WTC11 (cell line): ENCODE results near the gene STX4. TPM values are rescaled to one million over a fixed set of nuclear protein-coding genes. Genes with fewer than 3 reads are reported as not detected.

Source experiments
- ATAC-seq: fragments of 200-7000 bp; cut with Tn5 transposase; 2 replicates; pipeline ENCODE4 v1.10.0; 2021; ENCODE audit warnings: mild to moderate bottlenecking, moderate library complexity
- CTCF ChIA-PET: fragments of 300-600 bp; sonication (Branson Sonifier 250); formaldehyde crosslinking; loops from one replicate; lab custom pipeline; 2021; ENCODE audit warnings: antibody characterized with exemption; lab: Charles Lee
- POLR2A ChIA-PET: fragments of 350-600 bp; sonication (Branson Sonifier 250); formaldehyde crosslinking; loops from one replicate; lab custom pipeline; 2021; ENCODE audit warnings: antibody characterized with exemption; lab: Charles Lee
- DNase-seq: peaks from one replicate; pipeline ENCODE4 v3.0.0; 2021; ENCODE audit warnings: low spot score
- H3K27ac Mint-ChIP-seq: 2 replicates; pipeline ENCODE4 v1.8.0; 2021; ENCODE audit warnings: mixed read lengths
- H3K27me3 Mint-ChIP-seq: 2 replicates; pipeline ENCODE4 v1.8.0; 2021; ENCODE audit warnings: low read depth, mild to moderate bottlenecking, moderate library complexity, mixed read lengths
- H3K36me3 Mint-ChIP-seq: 2 replicates; pipeline ENCODE4 v1.8.0; 2021; ENCODE audit warnings: mixed read lengths
- H3K4me1 Mint-ChIP-seq: 2 replicates; pipeline ENCODE4 v1.8.0; 2022; ENCODE audit warnings: mixed read lengths
- H3K4me3 Mint-ChIP-seq: 2 replicates; pipeline ENCODE4 v1.8.0; 2021; ENCODE audit warnings: mild to moderate bottlenecking, moderate library complexity, mixed read lengths
- H3K9me3 Mint-ChIP-seq: 2 replicates; pipeline ENCODE4 v1.8.0; 2021; ENCODE audit warnings: mixed read lengths
- AR ChIP-seq: fragments of 250-450 bp; sonication (Bioruptor Pico); IDR thresholded peaks from 2 replicates; pipeline ENCODE4 v1.9.0; 2021; ENCODE audit warnings: mild to moderate bottlenecking
- FOXJ3 ChIP-seq: sonication (generic); formaldehyde crosslinking; IDR thresholded peaks from 2 replicates; pipeline ENCODE4 v1.9.0; 2021; ENCODE audit warnings: missing genetic modification reagents, mild to moderate bottlenecking, borderline replicate concordance
- GRHL2 ChIP-seq: fragments of 250-450 bp; sonication (Bioruptor Pico); IDR thresholded peaks from 2 replicates; pipeline ENCODE4 v1.8.0; 2022; ENCODE audit warnings: mild to moderate bottlenecking, moderate library complexity; ENCODE audit not compliant: insufficient replicate concordance, severe bottlenecking
- JAZF1 ChIP-seq: fragments of 250-450 bp; sonication (Bioruptor Pico); IDR thresholded peaks from 2 replicates; pipeline ENCODE4 v1.9.0; 2021; ENCODE audit warnings: moderate library complexity, mild to moderate bottlenecking, inconsistent platforms
- KAT7 ChIP-seq: sonication (generic); formaldehyde crosslinking; IDR thresholded peaks from 2 replicates; pipeline ENCODE4 v1.8.1; 2023; ENCODE audit warnings: missing genetic modification reagents, mild to moderate bottlenecking, borderline replicate concordance
- MLX ChIP-seq: sonication (generic); formaldehyde crosslinking; IDR thresholded peaks from 2 replicates; pipeline ENCODE4 v1.8.1; 2023; ENCODE audit warnings: mild to moderate bottlenecking, missing genetic modification reagents, moderate library complexity
- PREB ChIP-seq: sonication (generic); formaldehyde crosslinking; IDR thresholded peaks from 2 replicates; pipeline ENCODE4 v1.8.1; 2022; ENCODE audit warnings: mild to moderate bottlenecking, missing genetic modification reagents, moderate library complexity, borderline replicate concordance
- PRRX2 ChIP-seq: fragments of 250-450 bp; sonication (Bioruptor Pico); IDR thresholded peaks from 2 replicates; pipeline ENCODE4 v1.8.0; 2021; ENCODE audit warnings: mild to moderate bottlenecking
- ZBTB43 ChIP-seq: sonication (generic); formaldehyde crosslinking; IDR thresholded peaks from 2 replicates; pipeline ENCODE4 v1.8.1; 2023; ENCODE audit warnings: mild to moderate bottlenecking, missing genetic modification reagents
- ZNF671 ChIP-seq: fragments of 250-450 bp; sonication (Bioruptor Pico); IDR thresholded peaks from 2 replicates; pipeline ENCODE4 v1.8.0; 2021; ENCODE audit warnings: mild to moderate bottlenecking
- total RNA-seq: library from RNA; stranded (reverse); gene quantifications from 3 replicates; pipeline ENCODE4 v1.2.3, GENCODE V29; 2021

Gene STX4
- total RNA-seq, 1 experiment from 2014 or later = 38.4 TPM

GRCh38 chr16:30998852-30999761 lies 34.3 kb upstream of the STX4 start (continued):
- TF ChIP-seq JAZF1 (CRISPR knock-in tag) (no peak), PRRX2 (no peak)

- POLR2A ChIA-PET = no interaction called here
- Mint-ChIP-seq H3K27me3 (peaks cover 7% of the 10 kb centered on the region; the same call in 1 of the 2 replicates), H3K4me1 (peaks cover 16% of the 10 kb centered on the region), H3K4me3 (no peak overlapping the region), H3K36me3 (no peaks in the 10 kb centered on the region), H3K27ac (no peak overlapping the region), H3K9me3 (no peaks in the 10 kb centered on the region)
- no peak for ATAC-seq
- CTCF ChIA-PET = interaction anchor here (8.2 kb wide), 1 partner anchor 15 kb away, joined by 79 read pairs; the partner anchor contains the start of gene HSD3B7
- TF ChIP-seq AR (CRISPR knock-in tag) (no peak), PREB (CRISPR knock-in tag) (no peak), KAT7 (CRISPR knock-in tag) (no peak), ZNF671 (CRISPR knock-in tag) (no peak), FOXJ3 (CRISPR knock-in tag) (no peak), GRHL2 (CRISPR knock-in tag) (no peak), ZBTB43 (CRISPR knock-in tag) (no peak)
- no peak for DNase-seq
Observed at GRCh38 chr16:31000671-31001382, 32.5 kb upstream of the STX4 start.

- H3K4me1 Mint-ChIP-seq = peaks cover 11% of the 10 kb centered on the region
- peak overlapping the region; percentile 76; the same call in 1 of the 2 replicates for H3K27ac Mint-ChIP-seq
- DNase-seq = no peak
- H3K36me3 Mint-ChIP-seq = no peaks in the 10 kb centered on the region
- no peak for TF ChIP-seq MLX (CRISPR knock-in tag)
- no peak overlapping the region for H3K4me3 Mint-ChIP-seq
- H3K27me3 Mint-ChIP-seq = peaks cover 7% of the 10 kb centered on the region; the same call in 1 of the 2 replicates
- no peak for ATAC-seq
- CTCF ChIA-PET = interaction anchor here (0.9 to 2.6 kb wide), 2 partner anchors 17 to 140 kb away, joined by 3 to 12 read pairs; partner anchors contain the start of gene HSD3B7
- no peaks in the 10 kb centered on the region for H3K9me3 Mint-ChIP-seq
- POLR2A ChIA-PET = no interaction called here
Observed at GRCh38 chr16:31001507-31002249, 31.7 kb upstream of the STX4 start.
